Stromal cell of bone marrow (primary cell): ENCODE data around the gene ECPAS.
A peak's percentile ranks its signal among the peaks of the same experiment; 100 is the strongest.
"Not testable (repeated sequence)": the region's sequence is repeated elsewhere in the genome, so short reads cannot be mapped to it uniquely, and the experiment has no call there.

Experiments
- DNase-seq: peaks from one replicate; pipeline ENCODE4 v3.0.0-alpha.2; 2012; ENCODE audit warnings: low read depth

Gene ECPAS

DNA sequence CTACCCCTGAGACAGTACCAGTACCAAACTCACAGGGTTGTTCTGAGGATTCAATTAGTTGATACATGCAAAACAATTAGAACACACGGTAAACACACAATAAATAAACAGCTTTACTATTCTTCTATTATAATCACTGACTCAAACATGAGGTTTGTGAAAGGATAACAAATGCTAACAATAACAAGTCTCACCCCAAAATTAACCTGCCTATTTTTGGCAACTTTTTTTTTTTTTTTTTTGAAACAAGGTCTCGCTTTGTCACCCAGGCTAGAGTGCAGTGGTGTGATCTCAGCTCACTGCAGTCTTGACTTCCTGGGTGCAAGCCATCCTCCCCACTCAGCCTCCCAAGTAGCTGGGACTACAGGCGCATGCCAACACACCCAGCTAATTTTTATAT is 6.5 kb downstream of the ECPAS start:
- no peak for DNase-seq

DNA sequence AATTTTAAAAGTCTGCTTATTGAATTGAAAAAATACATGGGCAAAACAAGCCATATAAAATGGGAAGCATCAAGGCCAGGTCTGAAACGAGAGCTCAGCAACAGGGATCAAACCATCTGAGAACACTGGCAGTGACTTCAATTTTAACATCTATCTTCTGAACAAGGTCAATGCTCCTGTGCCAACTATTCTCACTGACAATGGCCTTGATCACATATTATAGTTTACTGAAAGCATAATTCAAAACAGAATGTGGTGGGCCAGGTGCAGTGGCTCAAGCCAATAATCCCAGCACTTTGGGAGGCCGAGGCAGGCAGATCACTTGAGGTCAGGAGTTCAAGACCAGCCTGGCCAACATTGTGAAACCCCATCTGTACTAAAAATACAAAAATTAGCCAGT is 9.0 kb downstream of the ECPAS start:
- DNase-seq: no peak

DNA sequence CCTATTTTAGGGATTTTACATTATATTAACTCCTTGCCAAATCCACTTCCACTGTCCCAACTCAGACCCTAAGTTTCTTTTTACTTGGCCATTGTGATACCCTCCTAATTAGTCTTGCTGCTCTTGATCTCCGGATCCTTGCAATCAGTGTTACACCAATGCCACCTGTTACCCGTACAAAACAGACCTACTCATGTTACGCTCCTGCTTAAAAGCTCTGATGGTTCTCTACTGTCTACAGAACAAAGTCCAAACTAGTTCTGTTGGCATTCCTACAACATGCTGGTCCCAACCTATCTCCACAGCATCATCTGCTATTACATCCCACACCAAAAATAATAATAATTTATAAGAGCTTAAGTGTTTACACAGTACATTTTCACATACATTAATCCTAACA is 9.8 kb downstream of the ECPAS start:
- DNase-seq: no peak

- no peak for DNase-seq
Measured at GRCh38 chr9:111467778-111468367, 16.3 kb downstream of the ECPAS start.

GRCh38 chr9:111463048-111463447 is 21.1 kb downstream of the ECPAS start:
- no peak for DNase-seq

DNA sequence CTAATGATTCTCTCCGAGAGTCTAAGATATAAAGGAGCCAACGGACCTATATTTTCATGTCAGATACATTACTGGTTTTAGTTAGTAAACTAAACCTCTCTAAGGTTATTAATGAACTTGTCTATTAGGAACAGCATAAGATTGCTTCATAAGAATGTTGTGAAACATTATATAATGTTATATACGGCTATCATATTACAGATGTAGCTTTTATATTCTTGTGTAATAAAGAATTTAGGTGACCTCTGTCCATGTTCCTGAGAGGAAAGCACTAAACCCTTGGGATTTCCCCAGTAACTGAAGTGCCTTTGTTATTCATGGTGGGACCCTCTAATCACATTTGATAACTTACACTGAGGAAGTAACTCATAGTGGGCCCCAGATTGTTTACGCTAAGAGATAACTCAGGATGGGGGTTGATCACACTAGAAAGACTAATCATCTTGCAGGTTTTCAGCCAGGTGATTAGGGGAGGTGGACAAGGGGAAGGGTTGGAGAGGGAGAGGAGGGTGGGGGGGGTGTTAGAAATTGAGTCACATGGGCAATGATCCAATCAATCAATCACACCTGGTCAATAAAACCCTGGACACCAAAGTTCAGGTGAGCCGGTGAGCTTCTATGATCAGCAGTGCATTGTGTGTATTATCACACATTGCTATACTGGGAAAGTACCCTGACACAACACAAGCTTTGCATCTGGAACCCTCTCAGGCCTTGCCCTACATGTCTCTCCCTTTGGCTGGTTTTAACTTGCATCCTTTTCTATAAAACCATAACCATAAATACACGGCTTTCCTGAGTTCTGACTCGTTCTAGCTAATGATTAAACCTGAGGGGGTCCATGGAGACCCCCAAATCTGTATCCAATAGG is 25.8 kb downstream of the ECPAS start:
- no peak for DNase-seq

DNA sequence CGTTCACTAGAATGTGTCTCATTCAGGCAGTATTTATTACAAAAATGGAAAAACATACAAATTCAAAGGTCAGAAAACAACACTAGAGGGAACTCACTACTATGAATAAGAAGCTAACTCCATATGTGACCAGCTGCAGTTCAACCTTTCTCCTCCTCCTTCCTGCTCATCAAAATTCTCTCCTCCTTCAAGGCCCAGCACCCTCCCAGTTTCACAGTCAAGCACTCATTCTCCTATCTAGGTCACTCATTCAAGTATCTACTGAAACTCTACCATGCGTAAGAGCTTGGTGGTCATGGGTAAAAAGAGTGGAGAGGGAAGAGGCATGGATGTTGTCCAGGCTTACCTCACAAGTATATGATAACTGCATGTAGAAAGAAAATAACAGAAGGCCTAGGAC is 27.7 kb downstream of the ECPAS start:
- DNase-seq: no peak

DNA sequence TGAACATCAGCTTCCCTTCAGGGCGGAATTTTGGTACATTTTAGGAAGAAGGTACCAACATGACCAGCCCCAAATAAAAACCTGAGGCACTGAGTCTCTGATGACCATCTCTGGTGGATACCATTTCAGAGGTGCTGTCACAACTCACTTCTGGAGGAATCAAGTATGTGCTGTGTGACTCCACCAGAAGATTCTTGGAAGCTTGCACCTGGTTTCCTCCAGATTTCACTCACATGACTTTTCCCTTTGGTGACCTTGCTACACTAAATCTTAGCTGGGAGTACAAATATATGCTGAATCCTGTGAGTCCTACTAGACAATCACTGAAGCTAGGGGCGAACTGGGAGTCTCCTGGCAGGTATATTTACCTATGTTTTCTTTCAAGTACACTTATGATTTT is 28.5 kb downstream of the ECPAS start:
- no peak for DNase-seq

DNA sequence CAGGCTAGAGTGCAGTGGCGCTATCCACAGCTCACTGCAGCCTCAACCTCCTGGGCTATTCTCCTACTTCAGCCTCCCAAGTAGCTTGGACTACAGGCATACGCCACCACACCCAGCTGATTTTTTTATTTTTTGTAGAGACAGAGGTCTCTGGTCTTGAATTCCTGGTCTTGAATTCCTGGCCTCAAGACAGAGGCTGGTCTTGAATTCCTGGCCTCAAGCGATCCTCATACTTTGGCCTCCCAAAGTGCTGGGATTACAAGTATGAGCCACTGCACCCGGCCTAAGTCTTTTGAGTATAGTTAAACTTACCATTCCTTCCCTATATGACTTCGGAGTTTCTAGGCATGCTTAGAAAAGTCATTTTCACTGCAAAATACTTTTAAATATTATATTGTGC is 29.4 kb downstream of the ECPAS start:
- DNase-seq: no peak

DNA sequence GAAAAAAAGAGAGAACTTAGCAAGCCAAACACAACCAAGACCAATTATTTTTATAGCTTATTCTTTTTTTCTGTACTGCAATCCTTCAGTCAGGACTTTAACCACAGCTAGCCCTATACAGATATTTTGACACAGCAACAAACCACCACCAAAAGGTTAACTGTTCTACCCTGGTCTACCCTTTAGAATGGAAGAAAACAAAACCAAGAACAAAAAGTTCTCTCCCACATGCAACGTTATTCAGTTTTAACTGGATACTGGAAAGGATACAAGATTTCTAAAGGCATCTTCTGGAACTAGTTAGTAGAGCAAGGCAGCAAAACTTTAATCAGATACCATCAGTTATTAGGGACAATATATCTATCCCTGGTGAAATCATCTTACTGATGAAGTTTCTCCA is 32.6 kb downstream of the ECPAS start:
- no peak for DNase-seq

- no peak for DNase-seq
Measured at GRCh38 chr9:111450124-111450523, 34.1 kb downstream of the ECPAS start.

DNA sequence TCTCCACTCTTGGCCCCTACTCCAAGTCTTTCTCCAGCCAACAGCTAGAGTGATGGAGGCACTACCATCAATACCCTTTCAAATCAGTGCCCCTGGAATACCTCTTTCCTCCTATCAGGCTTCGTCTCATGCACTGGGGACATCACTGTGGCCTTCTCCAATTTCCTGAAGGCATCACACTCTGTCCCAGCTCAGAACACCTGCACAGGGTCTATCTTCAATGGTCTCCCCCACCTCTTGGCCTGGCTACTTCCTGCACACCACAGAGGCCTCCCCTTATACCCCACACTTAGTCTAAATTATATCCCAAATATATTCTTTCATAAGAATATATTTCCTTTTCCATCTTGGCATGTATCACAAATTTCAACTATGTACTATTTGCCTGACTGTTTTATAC is 34.5 kb downstream of the ECPAS start:
- no peak for DNase-seq

DNA sequence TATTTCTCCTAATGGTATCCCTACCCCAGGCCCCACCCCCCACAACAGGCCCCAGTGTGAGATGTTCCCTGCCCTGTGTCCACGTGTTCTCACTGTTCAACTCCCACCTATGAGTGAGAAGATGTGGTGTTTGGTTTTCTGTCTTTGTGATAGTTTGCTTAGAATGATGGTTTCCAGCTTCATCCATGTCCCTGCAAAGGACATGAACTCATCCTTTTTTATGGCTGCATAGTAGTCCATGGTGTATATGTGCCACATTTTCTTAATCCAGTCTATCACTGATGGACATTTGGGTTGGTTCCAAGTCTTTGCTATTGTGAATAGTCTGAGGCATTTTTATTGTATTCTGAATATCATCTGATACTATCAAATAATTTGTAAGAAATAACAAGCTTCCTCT is 38.4 kb downstream of the ECPAS start:
- not testable (repeated sequence) for DNase-seq

- no peak for DNase-seq
Measured at GRCh38 chr9:111443454-111443853, 40.7 kb downstream of the ECPAS start.

- no peak for DNase-seq
Measured at GRCh38 chr9:111442360-111443027, 41.7 kb downstream of the ECPAS start.

GRCh38 chr9:111440226-111440625 is 44.0 kb downstream of the ECPAS start:
- no peak for DNase-seq

- no peak for DNase-seq
Measured at GRCh38 chr9:111438541-111439235, 45.5 kb downstream of the ECPAS start.

- DNase-seq: no peak
Measured at GRCh38 chr9:111436571-111436970, 47.6 kb downstream of the ECPAS start.

DNA sequence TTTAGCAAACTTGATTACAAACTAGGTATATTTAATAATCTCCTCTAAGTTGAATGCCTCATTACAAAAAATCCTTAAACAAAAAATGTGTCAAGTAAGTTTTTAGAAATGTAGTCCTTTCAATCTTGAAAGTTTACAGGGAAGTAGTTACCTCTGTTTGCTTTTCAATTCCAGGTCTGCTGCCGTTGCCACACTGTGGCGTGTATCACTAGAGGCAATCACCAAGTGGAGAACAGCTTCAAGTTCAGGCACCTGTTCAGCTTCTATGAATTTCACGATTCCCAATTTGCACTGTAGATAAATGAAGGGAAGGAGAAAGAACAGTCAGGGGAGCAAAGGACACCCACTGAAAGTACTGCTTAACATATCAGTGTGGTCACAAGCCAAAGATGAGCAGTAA is 51.1 kb downstream of the ECPAS start:
- no peak for DNase-seq

DNA sequence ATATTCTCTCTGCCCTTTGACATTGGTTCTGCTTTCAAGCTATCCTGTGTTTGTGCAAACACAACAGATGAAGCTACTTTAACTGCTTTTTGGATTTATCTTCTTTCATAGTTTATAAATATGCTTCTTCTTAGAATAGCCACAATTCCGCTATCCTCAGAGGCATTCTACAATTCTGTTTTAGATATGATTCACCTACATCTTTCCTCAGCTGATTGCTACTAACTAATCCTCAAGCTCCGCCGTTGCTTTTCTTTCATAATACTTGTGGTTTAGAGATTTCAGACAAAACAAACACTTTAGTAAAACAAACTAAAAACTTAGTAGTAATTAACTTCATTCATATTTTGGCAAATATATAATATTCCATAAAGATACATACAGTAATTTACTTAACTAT is 52.5 kb downstream of the ECPAS start:
- DNase-seq: peak; percentile 36

DNA sequence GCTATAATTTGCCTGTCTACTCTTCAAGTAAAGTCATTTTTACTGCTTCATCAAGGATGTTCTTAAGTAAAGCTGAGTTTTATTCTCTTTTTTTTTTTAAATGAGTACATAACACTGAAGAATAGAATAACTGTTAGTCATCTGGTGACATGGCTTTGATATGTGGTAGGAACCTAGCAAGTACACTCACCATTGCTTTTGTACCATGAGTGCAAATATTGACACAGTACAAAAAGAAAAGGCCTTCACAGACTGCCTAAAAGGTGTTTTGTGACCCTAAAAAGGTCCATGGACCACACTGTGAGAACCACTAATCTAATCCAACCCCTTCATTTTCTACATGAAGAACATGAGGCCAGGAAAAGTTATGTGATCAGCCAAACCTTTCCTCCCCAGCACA is 55.0 kb downstream of the ECPAS start:
- DNase-seq: no peak

DNA sequence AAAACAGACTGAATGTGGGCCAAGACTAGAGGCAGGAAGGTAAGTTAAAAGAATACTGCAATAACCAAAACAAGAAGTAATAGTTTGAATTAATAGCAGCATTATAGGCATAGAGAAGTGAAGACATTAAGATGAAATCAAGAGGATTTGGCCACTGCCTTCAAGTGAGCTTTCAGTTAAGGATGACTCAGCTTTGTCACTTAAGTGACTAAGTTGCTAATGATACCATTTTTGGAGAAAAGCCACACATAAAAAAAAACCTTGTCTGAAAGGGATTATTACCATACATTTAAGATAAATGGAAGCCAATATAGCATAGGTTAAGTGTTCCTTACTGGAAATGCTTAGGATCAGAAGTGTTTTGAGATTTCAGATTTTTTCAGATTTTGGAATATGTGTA is 57.0 kb downstream of the ECPAS start:
- DNase-seq: peak; percentile 38

- no peak for DNase-seq
Measured at GRCh38 chr9:111423389-111423788, 60.8 kb downstream of the ECPAS start.
